ENCODE measurements around the gene CELSR1.

DNA sequence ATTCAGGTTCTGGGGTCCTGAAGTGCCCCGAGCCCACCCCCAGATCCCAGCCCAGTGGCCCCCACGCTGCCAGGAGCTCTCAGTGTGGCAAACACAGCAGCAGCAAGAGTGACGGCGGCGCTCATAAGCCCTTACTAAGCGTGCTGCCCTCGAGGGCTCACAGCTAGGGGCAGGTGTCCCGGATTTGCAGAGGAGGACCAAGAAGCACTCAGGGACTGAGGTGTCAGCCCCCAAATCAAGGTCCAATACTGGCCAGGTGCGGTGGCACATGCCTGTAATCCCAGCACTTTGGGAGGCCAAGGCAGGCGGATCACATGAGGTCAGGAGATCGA is 25.4 kb downstream of the CELSR1 start:
- TF ChIP-seq, protein P1, sequence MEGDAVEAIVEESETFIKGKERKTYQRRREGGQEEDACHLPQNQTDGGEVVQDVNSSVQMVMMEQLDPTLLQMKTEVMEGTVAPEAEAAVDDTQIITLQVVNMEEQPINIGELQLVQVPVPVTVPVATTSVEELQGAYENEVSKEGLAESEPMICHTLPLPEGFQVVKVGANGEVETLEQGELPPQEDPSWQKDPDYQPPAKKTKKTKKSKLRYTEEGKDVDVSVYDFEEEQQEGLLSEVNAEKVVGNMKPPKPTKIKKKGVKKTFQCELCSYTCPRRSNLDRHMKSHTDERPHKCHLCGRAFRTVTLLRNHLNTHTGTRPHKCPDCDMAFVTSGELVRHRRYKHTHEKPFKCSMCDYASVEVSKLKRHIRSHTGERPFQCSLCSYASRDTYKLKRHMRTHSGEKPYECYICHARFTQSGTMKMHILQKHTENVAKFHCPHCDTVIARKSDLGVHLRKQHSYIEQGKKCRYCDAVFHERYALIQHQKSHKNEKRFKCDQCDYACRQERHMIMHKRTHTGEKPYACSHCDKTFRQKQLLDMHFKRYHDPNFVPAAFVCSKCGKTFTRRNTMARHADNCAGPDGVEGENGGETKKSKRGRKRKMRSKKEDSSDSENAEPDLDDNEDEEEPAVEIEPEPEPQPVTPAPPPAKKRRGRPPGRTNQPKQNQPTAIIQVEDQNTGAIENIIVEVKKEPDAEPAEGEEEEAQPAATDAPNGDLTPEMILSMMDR (IDR thresholded peaks at IDR 0.05; ENCODE audit: insufficient read depth, low read length) = no peak
- TF ChIP-seq POLR2AphosphoS5 (IDR thresholded peaks at IDR 0.05; ENCODE audit: low read depth) = no peak
- no peak for TF ChIP-seq GABPA (IDR thresholded peaks at IDR 0.05; ENCODE audit: low read depth)
- TF ChIP-seq, protein P2, sequence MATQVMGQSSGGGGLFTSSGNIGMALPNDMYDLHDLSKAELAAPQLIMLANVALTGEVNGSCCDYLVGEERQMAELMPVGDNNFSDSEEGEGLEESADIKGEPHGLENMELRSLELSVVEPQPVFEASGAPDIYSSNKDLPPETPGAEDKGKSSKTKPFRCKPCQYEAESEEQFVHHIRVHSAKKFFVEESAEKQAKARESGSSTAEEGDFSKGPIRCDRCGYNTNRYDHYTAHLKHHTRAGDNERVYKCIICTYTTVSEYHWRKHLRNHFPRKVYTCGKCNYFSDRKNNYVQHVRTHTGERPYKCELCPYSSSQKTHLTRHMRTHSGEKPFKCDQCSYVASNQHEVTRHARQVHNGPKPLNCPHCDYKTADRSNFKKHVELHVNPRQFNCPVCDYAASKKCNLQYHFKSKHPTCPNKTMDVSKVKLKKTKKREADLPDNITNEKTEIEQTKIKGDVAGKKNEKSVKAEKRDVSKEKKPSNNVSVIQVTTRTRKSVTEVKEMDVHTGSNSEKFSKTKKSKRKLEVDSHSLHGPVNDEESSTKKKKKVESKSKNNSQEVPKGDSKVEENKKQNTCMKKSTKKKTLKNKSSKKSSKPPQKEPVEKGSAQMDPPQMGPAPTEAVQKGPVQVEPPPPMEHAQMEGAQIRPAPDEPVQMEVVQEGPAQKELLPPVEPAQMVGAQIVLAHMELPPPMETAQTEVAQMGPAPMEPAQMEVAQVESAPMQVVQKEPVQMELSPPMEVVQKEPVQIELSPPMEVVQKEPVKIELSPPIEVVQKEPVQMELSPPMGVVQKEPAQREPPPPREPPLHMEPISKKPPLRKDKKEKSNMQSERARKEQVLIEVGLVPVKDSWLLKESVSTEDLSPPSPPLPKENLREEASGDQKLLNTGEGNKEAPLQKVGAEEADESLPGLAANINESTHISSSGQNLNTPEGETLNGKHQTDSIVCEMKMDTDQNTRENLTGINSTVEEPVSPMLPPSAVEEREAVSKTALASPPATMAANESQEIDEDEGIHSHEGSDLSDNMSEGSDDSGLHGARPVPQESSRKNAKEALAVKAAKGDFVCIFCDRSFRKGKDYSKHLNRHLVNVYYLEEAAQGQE (IDR thresholded peaks at IDR 0.05; ENCODE audit: insufficient replicate concordance, low read depth) = no peak
- no peak for TF ChIP-seq SPI1 (IDR thresholded peaks at IDR 0.05; ENCODE audit: borderline replicate concordance, low read depth)
